ENCODE results near the gene MTG1. TPM values are rescaled to one million over a fixed set of nuclear protein-coding genes. Genes with fewer than 3 reads are reported as not detected.

The MTG1 gene
- total RNA-seq, 1 experiment from 2014 or later, result 35.8 TPM

GRCh38 chr10:133451346-133451745 is 57.4 kb downstream of the MTG1 start:
- no peak for DNase-seq (ENCODE audit: low read depth)

GRCh38 chr10:133452453-133452852 is 58.5 kb downstream of the MTG1 start:
- DNase-seq (ENCODE audit: low read depth), result no peak

- no peak for DNase-seq (ENCODE audit: low read depth)
These were observed 59.7 kb downstream of the MTG1 start, which contains the start of gene SCART1 for GRCh38 chr10:133453516-133454203. Gene SCART1 (plus strand): TSS chr10:133453945. CDS start chr10:133453998, 53 bp downstream.

GRCh38 chr10:133454204-133454893 is 60.4 kb downstream of the MTG1 start:
- no peak for DNase-seq (ENCODE audit: low read depth)

- DNase-seq (ENCODE audit: low read depth), result no peak
These were observed 61.2 kb downstream of the MTG1 start for GRCh38 chr10:133455196-133455595.

GRCh38 chr10:133455611-133456031 is 61.7 kb downstream of the MTG1 start:
- DNase-seq (ENCODE audit: low read depth), result no peak

- no peak for DNase-seq (ENCODE audit: low read depth)
These were observed 62.3 kb downstream of the MTG1 start for GRCh38 chr10:133456041-133456951.

- no peak for DNase-seq (ENCODE audit: low read depth)
These were observed 63.3 kb downstream of the MTG1 start for GRCh38 chr10:133457100-133457841.

GRCh38 chr10:133458021-133458709 is 64.2 kb downstream of the MTG1 start:
- DNase-seq (ENCODE audit: low read depth), result no peak

GRCh38 chr10:133458710-133459453 is 64.9 kb downstream of the MTG1 start:
- no peak for DNase-seq (ENCODE audit: low read depth)

GRCh38 chr10:133459454-133460207 is 65.7 kb downstream of the MTG1 start:
- no peak for DNase-seq (ENCODE audit: low read depth)

- DNase-seq (ENCODE audit: low read depth), result no peak
These were observed 66.3 kb downstream of the MTG1 start for GRCh38 chr10:133460208-133460769.

GRCh38 chr10:133461027-133461426 is 67.1 kb downstream of the MTG1 start:
- no peak for DNase-seq (ENCODE audit: low read depth)

GRCh38 chr10:133461841-133462240 is 67.9 kb downstream of the MTG1 start:
- DNase-seq (ENCODE audit: low read depth), result no peak

GRCh38 chr10:133462512-133463305 is 68.8 kb downstream of the MTG1 start:
- no peak for DNase-seq (ENCODE audit: low read depth)

- DNase-seq (ENCODE audit: low read depth), result no peak
These were observed 70.7 kb downstream of the MTG1 start for GRCh38 chr10:133464582-133465031.

- DNase-seq (ENCODE audit: low read depth), result no peak
These were observed 71.4 kb downstream of the MTG1 start for GRCh38 chr10:133465191-133465949.
